ENCODE measurements around the gene TCAF1. TPM values are rescaled to one million over a fixed set of nuclear protein-coding genes. Genes with fewer than 3 reads are reported as not detected.

The TCAF1 gene
- total RNA-seq, 4 donors from 2014 or later: 32.7 to 61.2 (median 44.4) TPM

- H3K36me3 ChIP-seq: no peaks in the 10 kb centered on the region
- no peaks in the 10 kb centered on the region for H3K4me1 ChIP-seq
- no peak overlapping the region for H3K27ac ChIP-seq
- no peaks in the 10 kb centered on the region for H3K27me3 ChIP-seq
- DNase-seq (ENCODE audit: low spot score in 2 of 2): no peak
- TF ChIP-seq POLR2A (IDR thresholded peaks at IDR 0.05): no peak
- no peak for TF ChIP-seq EP300 (IDR thresholded peaks at IDR 0.05)
- TF ChIP-seq, protein P1, sequence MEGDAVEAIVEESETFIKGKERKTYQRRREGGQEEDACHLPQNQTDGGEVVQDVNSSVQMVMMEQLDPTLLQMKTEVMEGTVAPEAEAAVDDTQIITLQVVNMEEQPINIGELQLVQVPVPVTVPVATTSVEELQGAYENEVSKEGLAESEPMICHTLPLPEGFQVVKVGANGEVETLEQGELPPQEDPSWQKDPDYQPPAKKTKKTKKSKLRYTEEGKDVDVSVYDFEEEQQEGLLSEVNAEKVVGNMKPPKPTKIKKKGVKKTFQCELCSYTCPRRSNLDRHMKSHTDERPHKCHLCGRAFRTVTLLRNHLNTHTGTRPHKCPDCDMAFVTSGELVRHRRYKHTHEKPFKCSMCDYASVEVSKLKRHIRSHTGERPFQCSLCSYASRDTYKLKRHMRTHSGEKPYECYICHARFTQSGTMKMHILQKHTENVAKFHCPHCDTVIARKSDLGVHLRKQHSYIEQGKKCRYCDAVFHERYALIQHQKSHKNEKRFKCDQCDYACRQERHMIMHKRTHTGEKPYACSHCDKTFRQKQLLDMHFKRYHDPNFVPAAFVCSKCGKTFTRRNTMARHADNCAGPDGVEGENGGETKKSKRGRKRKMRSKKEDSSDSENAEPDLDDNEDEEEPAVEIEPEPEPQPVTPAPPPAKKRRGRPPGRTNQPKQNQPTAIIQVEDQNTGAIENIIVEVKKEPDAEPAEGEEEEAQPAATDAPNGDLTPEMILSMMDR (IDR thresholded peaks at IDR 0.05): no peak
- H3K9me3 ChIP-seq: peaks cover 0 to 18% (median 0%) of the 10 kb centered on the region in 4 donors
- WGBS, 2 donors: 73 to 76% methylated on average over 4 of the region's 4 CpGs
- H3K4me3 ChIP-seq: no peak overlapping the region
These were observed 34.4 kb upstream of the TCAF1 start for GRCh38 chr7:143936087-143937009.

GRCh38 chr7:143934526-143935325, 32.8 kb upstream of the TCAF1 start, which contains the start of gene OR2F2:
TSS of gene OR2F2 (plus strand) at chr7:143935233. CDS start at chr7:143935233, 0 bp downstream.
- no peak for DNase-seq (ENCODE audit: low spot score in 2 of 2)
- no peaks in the 10 kb centered on the region for H3K36me3 ChIP-seq
- TF ChIP-seq, protein P1 (IDR thresholded peaks at IDR 0.05): no peak
- TF ChIP-seq POLR2A (IDR thresholded peaks at IDR 0.05) (no peak), EP300 (IDR thresholded peaks at IDR 0.05) (no peak)
- WGBS, 2 donors: 37 to 53% methylated on average over 3 of the region's 3 CpGs
- H3K4me1 ChIP-seq: no peaks in the 10 kb centered on the region
- H3K27ac ChIP-seq: no peak within 1 kb of the TSS
- peaks cover 0 to 18% (median 0%) of the 10 kb centered on the region in 4 donors for H3K9me3 ChIP-seq
- no peak within 1 kb of the TSS for H3K4me3 ChIP-seq
- H3K27me3 ChIP-seq: no peaks in the 10 kb centered on the region

DNA sequence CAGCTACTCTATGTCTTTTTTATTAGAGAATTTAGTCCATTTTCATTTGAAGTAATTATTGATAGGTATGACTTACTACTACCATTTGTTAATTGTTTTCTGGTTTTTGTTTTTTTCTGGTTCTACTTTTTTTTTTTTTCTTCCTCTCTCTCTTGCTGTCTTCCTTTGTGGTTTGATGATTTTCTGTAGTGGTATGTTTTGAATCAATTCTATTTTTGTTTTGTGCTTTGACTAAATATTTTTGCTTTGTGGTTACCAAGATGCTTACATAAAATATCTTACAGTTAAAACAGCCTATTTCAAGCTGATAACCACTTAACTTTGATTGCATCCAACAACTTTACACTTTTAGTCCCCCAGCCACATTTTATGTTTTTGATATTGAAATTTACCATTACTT, 29.8 kb upstream of the TCAF1 start:
- Histone ChIP-seq H3K36me3 (no peaks in the 10 kb centered on the region), H3K9me3 (peaks cover 0 to 18% (median 0%) of the 10 kb centered on the region in 4 donors), H3K4me1 (no peaks in the 10 kb centered on the region), H3K4me3 (no peak overlapping the region), H3K27me3 (no peaks in the 10 kb centered on the region), H3K27ac (no peak overlapping the region)
- DNase-seq (ENCODE audit: low spot score in 2 of 2): no peak
- TF ChIP-seq, protein P1 (IDR thresholded peaks at IDR 0.05): no peak
- TF ChIP-seq EP300 (IDR thresholded peaks at IDR 0.05) (no peak), POLR2A (IDR thresholded peaks at IDR 0.05) (no peak)

DNA sequence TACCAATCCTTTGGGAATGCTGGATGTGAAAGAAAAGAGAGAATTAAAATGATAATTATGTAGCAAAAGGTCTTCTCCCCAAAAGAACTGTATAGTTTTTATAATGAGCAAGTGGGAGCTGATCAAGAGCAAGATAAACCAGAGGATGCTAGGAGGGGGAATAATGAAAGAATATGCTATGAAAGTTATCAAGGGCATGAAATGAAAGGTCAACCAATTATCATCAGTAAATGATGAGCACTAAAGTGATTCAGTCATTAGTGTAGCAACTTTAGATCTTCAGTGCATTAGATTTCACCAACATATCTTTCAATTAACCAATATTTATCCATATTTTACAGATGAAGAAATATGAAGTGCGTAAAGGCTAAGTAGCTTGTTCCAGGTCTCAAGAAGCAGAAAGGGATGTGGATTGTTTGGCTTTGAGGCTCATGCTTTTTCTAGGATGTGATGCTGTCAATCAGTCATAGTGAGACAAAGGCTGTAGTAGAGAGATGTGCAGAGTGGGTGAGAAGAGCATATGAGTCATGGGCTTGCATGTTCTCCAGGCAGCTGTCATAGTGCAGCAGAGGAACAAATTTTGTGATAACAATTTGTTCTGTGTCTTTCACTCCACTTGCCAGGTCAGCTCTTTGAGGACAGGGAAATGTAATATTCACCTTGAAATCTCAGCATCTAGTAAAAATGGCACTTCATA, 27.4 kb upstream of the TCAF1 start:
- H3K27ac ChIP-seq: no peak overlapping the region
- no peak for DNase-seq (ENCODE audit: low spot score in 2 of 2)
- H3K4me1 ChIP-seq: no peaks in the 10 kb centered on the region
- 91 to 100% methylated on average over 1 of the region's 1 CpG for WGBS, 2 donors
- TF ChIP-seq, protein P1 (IDR thresholded peaks at IDR 0.05): no peak
- TF ChIP-seq EP300 (IDR thresholded peaks at IDR 0.05): no peak
- no peak for TF ChIP-seq POLR2A (IDR thresholded peaks at IDR 0.05)
- H3K36me3 ChIP-seq: no peaks in the 10 kb centered on the region
- H3K9me3 ChIP-seq: peaks cover 0 to 18% (median 0%) of the 10 kb centered on the region in 4 donors
- no peak overlapping the region for H3K4me3 ChIP-seq
- H3K27me3 ChIP-seq: no peaks in the 10 kb centered on the region

Measured in tibial nerve (tissue), 4 donors.